Nephron (organoid): Measurements from ENCODE around the gene CLUH.

Experiments used
- H3K27ac Mint-ChIP-seq, 3 experiments: 2 replicates each; pipeline ENCODE4 v1.8.0; 2020; ENCODE audit warnings: mixed read lengths in 3 of 3, mild to moderate bottlenecking in 2 of 3, moderate library complexity in 1 of 3
- H3K27me3 Mint-ChIP-seq: 2 replicates; pipeline ENCODE4 v1.8.0; 2021; ENCODE audit warnings: low read depth, mild to moderate bottlenecking, moderate library complexity, mixed read lengths
- H3K36me3 Mint-ChIP-seq: 2 replicates; pipeline ENCODE4 v1.8.0; 2020; ENCODE audit warnings: low read depth, mixed read lengths
- H3K4me1 Mint-ChIP-seq: 2 replicates; pipeline ENCODE4 v1.8.0; 2020; ENCODE audit warnings: mixed read lengths
- H3K4me3 Mint-ChIP-seq, 3 experiments: 2 replicates each; pipeline ENCODE4 v1.8.0; 2020; ENCODE audit warnings: mild to moderate bottlenecking in 3 of 3, mixed read lengths in 3 of 3, moderate library complexity in 2 of 3
- H3K9me3 Mint-ChIP-seq: 2 replicates; pipeline ENCODE4 v1.8.0; 2020; ENCODE audit warnings: mixed read lengths
- TF ChIP-seq, protein P1 (sequence below), 3 experiments: fragments of 200-600 bp; sonication (generic); IDR thresholded peaks; one replicate each; pipeline ENCODE4 v1.5.0; 2021; ENCODE audit warnings: antibody characterized with exemption in 3 of 3; ENCODE audit not compliant: unreplicated experiment in 3 of 3

CLUH gene

DNA sequence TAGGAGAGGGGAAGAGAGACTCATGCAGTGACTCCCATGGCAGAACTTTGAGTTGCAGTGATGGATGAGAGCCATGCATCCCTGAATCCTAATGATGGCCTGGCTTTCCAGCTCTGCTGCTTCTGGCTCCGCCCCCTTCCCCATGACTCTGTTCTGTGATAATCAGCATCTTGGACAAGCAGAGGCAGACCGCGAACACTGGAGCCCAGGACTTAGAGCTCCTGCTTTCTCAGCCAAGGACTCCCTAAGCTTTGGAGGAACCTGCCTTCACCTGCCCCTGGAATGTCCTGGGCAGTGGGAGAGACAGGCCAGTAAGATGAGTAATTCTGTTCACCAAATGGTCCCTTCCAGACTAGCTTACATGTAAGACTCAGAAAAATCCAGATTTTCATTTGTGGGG, 25.4 kb upstream of the CLUH start:
- Mint-ChIP-seq H3K27me3 (peaks cover 15% of the 10 kb centered on the region), H3K27ac (no peak overlapping the region)

DNA sequence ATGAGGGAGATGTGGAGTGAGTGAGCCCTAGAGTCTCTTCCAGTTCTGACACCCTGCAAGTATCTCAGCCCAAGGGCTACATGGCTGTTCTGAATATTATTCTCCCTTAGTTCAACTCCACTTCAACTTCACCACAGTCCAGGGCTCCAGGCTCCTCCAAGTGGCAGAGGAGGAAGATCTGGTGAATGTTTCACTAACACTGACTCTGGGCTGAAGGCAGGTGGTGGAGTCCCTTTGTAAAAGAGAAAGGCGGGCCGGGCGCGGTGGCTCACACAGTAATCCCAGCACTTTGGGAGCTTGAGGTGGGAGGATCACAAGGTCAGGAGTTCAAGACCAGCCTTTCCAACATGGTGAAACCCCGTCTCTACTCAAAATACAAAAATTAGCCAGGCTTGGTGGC, 24.3 kb upstream of the CLUH start:
- no peaks in the 10 kb centered on the region for H3K9me3 Mint-ChIP-seq
- H3K4me3 Mint-ChIP-seq = no peak overlapping the region
- peaks cover 14% of the 10 kb centered on the region for H3K27me3 Mint-ChIP-seq
- no peaks in the 10 kb centered on the region for H3K36me3 Mint-ChIP-seq
- TF ChIP-seq, protein P1, sequence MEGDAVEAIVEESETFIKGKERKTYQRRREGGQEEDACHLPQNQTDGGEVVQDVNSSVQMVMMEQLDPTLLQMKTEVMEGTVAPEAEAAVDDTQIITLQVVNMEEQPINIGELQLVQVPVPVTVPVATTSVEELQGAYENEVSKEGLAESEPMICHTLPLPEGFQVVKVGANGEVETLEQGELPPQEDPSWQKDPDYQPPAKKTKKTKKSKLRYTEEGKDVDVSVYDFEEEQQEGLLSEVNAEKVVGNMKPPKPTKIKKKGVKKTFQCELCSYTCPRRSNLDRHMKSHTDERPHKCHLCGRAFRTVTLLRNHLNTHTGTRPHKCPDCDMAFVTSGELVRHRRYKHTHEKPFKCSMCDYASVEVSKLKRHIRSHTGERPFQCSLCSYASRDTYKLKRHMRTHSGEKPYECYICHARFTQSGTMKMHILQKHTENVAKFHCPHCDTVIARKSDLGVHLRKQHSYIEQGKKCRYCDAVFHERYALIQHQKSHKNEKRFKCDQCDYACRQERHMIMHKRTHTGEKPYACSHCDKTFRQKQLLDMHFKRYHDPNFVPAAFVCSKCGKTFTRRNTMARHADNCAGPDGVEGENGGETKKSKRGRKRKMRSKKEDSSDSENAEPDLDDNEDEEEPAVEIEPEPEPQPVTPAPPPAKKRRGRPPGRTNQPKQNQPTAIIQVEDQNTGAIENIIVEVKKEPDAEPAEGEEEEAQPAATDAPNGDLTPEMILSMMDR (IDR thresholded peaks at IDR 0.05; ENCODE audit: unreplicated experiment in 3 of 3) = no peak
- H3K4me1 Mint-ChIP-seq = no peaks in the 10 kb centered on the region
- H3K27ac Mint-ChIP-seq = no peak overlapping the region

More for the DNA sequence above, 25.4 kb upstream of the CLUH start:
- Mint-ChIP-seq H3K4me1 (no peaks in the 10 kb centered on the region), H3K36me3 (no peaks in the 10 kb centered on the region), H3K9me3 (no peaks in the 10 kb centered on the region), H3K4me3 (no peak overlapping the region)
- TF ChIP-seq, protein P1 (IDR thresholded peaks at IDR 0.05; ENCODE audit: unreplicated experiment in 3 of 3) = no peak

DNA sequence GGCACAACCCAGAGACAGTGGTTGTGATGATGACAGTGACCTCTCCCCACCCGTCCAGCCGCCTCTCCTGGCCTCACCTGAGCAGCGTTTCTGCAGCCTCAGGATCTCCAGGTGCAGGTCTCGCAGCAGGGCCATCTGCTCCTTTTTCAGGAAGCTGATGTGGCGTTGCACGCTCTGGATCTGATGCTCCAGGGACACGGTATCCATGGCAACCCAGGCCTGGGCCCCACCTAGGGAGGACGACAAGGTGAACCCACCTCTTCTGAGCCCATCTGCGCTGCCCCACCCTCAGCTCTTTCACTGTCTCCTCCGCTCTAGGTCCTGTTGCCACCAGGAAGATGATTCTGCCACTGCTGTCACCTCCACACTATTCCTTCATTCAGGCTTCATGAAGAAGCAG, 23.4 kb upstream of the CLUH start:
- TF ChIP-seq, protein P1 (IDR thresholded peaks at IDR 0.05; ENCODE audit: unreplicated experiment in 3 of 3) = no peak
- Mint-ChIP-seq H3K36me3 (no peaks in the 10 kb centered on the region), H3K27me3 (peaks cover 11% of the 10 kb centered on the region), H3K4me1 (no peaks in the 10 kb centered on the region), H3K27ac (no peak overlapping the region), H3K9me3 (no peaks in the 10 kb centered on the region), H3K4me3 (no peak overlapping the region)

DNA sequence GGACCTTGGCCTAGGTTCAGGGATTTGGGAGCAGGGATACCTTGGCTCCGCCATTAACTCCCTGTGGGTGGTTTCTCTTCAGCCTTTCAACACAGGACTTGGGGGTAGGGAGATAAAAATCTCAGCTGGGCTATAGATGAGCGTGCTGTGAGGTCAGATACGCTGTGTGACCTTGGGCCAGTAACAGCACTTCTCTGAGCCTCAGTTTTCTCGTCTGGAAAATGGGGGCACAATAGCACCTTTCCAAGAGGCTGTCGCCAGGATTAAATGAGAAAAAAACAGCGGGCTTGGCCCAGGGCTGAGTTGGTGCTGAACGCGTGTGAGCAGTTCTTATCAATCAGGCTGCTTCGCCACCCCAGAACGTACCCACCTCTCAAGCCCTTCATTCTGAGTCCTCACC, 20.2 kb upstream of the CLUH start:
- Mint-ChIP-seq H3K4me1 (no peaks in the 10 kb centered on the region), H3K4me3 (no peak overlapping the region), H3K27me3 (peaks cover 30% of the 10 kb centered on the region), H3K9me3 (no peaks in the 10 kb centered on the region), H3K27ac (no peak overlapping the region), H3K36me3 (no peaks in the 10 kb centered on the region)
- TF ChIP-seq, protein P1 (IDR thresholded peaks at IDR 0.05; ENCODE audit: unreplicated experiment in 3 of 3) = no peak

DNA sequence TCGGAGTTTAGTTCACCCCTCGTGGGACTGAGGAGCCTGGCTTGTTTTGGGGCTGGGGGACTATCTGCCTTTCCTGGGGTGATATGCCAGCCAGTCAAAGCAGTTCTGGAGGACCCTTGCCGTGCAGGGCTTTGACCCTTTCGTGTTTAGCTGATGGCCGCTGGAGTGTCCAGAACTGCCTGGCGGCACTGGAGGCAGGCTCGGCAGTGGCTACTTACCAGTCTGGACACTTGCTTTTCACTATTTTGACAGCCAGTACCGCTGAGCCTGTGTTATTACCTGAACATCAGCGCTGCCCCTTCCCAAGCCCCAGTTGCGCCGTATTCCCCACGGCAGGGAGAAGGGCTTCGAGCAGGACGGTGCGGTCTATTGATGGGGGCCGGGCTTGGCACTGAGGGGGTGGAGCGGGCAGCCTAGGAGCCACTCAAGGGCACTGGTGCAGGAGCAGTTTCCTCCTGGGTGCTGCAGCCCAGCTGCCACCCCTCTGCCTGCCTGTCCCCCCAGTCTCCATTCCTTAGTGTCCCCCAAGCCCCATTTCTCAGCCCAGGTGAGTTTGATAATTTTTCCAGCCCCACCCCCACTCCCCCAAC, 19.3 kb upstream of the CLUH start:
- Mint-ChIP-seq H3K27me3 (peaks cover 36% of the 10 kb centered on the region), H3K27ac (no peak overlapping the region), H3K4me3 (no peak overlapping the region), H3K4me1 (no peaks in the 10 kb centered on the region), H3K9me3 (no peaks in the 10 kb centered on the region), H3K36me3 (no peaks in the 10 kb centered on the region)
- TF ChIP-seq, protein P1 (IDR thresholded peaks at IDR 0.05; ENCODE audit: unreplicated experiment in 3 of 3) = no peak

DNA sequence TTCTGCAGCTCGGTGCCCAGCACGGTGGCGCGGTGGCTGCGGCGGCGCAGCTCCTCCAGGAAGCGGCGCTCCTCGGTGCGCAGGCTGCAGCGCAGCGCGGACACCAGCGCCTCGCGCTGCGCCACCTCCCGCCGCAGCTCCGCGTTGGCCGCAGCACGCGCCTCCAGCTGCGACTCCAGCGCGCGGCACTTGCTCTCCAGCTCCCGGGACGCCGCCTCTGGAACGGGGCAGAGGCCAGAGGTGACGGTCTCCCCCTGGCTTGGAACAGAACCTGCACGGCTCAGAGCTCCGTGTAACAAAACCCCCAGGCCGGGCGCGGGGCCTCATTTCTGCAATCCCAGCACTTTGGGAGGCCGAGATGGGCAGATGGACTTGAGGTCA, 13.2 kb upstream of the CLUH start:
- no peaks in the 10 kb centered on the region for H3K36me3 Mint-ChIP-seq
- H3K27ac Mint-ChIP-seq = no peak overlapping the region
- no peaks in the 10 kb centered on the region for H3K9me3 Mint-ChIP-seq
- H3K4me3 Mint-ChIP-seq = peak overlapping the region in 1 of 3 experiments; percentile 43
- TF ChIP-seq, protein P1 (IDR thresholded peaks at IDR 0.05; ENCODE audit: unreplicated experiment in 3 of 3) = no peak
- H3K4me1 Mint-ChIP-seq = no peaks in the 10 kb centered on the region
- H3K27me3 Mint-ChIP-seq = peaks cover 73% of the 10 kb centered on the region
